Heart right ventricle (tissue), 16 donors: Measurements from ENCODE around the gene TSSC4. TPM values are rescaled to one million over a fixed set of nuclear protein-coding genes. Genes with fewer than 3 reads are reported as not detected.

Experiments
- ATAC-seq, 8 donors: fragments of 200-7000 bp; cut with Tn5 transposase; one replicate each; pipeline ENCODE4 v1.9.1; 2020; ENCODE audit warnings: mild to moderate bottlenecking in 8 of 8, moderate library complexity in 8 of 8, moderate number of reproducible peaks in 1 of 8
- DNase-seq, 2 donors: peaks; one replicate each; pipeline ENCODE4 v3.0.0-alpha.2; 2020
- H3K27ac ChIP-seq, 10 donors: fragments of 200-600 bp; sonication (generic) in 2 of 10; one replicate each; pipeline versions ENCODE4 v1.5.0 to v1.8.0; 2020 to 2022; ENCODE audit warnings: mild to moderate bottlenecking in 3 of 10
- H3K27me3 ChIP-seq, 7 donors: fragments of 200-600 bp; one replicate each; pipeline ENCODE4 v1.8.0; 2021 to 2022; ENCODE audit warnings: mild to moderate bottlenecking in 2 of 7
- H3K36me3 ChIP-seq, 9 donors: fragments of 200-600 bp; sonication (generic) in 1 of 9; one replicate each; pipeline versions ENCODE4 v1.5.0 to v1.8.0; 2020 to 2022; ENCODE audit warnings: mild to moderate bottlenecking in 2 of 9
- H3K4me1 ChIP-seq, 9 donors: fragments of 200-600 bp; sonication (generic) in 1 of 9; one replicate each; pipeline versions ENCODE4 v1.5.0 to v1.8.0; 2020 to 2022; ENCODE audit warnings: mild to moderate bottlenecking in 4 of 9
- H3K4me3 ChIP-seq, 10 donors: fragments of 200-600 bp; sonication (generic) in 2 of 10; one replicate each; pipeline versions ENCODE4 v1.5.0 to v1.8.0; 2020 to 2022; ENCODE audit warnings: mild to moderate bottlenecking in 7 of 10, moderate library complexity in 2 of 10
- H3K9me3 ChIP-seq, 11 donors: fragments of 200-600 bp in 10 of 11; sonication (generic) in 2 of 11; one replicate each; pipeline versions ENCODE4 v1.5.0 to v1.8.0; 2013 to 2022; ENCODE audit warnings: mild to moderate bottlenecking in 2 of 11, control low read depth in 1 of 11, moderate library complexity in 1 of 11
- WGBS, 2 donors: extraction: QIAGEN DNeasy Blood & Tissue Kit; methylation state at CpG; one replicate each; pipeline ENCODE4 v1.1.7; 2013; ENCODE audit warnings: inconsistent platforms in 1 of 2; 5-methylcytosine and 5-hydroxymethylcytosine counted together
- intact Hi-C, 10 donors: fragments of 100-400 bp; cut with DNase I; formaldehyde crosslinking; loops; one replicate each; pipeline versions ENCODE4 v1.11.1 to v1.14.2; 2022
- polyA plus RNA-seq, 2 donors: library from polyadenylated mRNA; stranded (reverse); fragments of 200-250 nt; gene quantifications; one replicate each; pipeline ENCODE4 v1.2.3, GENCODE V29; 2013
- total RNA-seq, 10 donors: library from RNA; stranded (reverse); fragmentation: NEBNext Ultra II Directional in 3 of 10; extraction: Animal tissue kit (Norgen Biotek cat#: 25700) in 3 of 10; gene quantifications; one replicate each; pipeline versions ENCODE4 v1.2.1 to v1.2.4, GENCODE V29; 2021 to 2023
- TF ChIP-seq, protein P1 (sequence below), 9 donors: fragments of 200-600 bp; sonication (generic) in 2 of 9; IDR thresholded peaks; one replicate each; pipeline versions ENCODE4 v1.5.0 to v1.8.0; 2021 to 2022; ENCODE audit warnings: antibody characterized with exemption in 9 of 9, mild to moderate bottlenecking in 5 of 9, moderate library complexity in 1 of 9
- donor health status: Arrhythmogenic right ventricular cardiomyopathy.
- donor health status: ischemic (EF 13 %, LVEDD 7.1; RV severe dilation, severe dysfunction).
- donor health status: healthy with polysubstance abuse.
- donor health status: DM: no; HTN: yes; CAD: no.
- donor health status: DM: no; HTN: no; CAD: no.
- donor health status: ischemic (EF 25% LVEDD 6.9; RV normal size, moderate dysfunction).
- donor health status: ischemic (EF 25% LVEDD 5.7; RV mildly dilated, moderate dysfunction).
- donor health status: healthy.
- donor health status: DM: yes; HTN: yes; CAD: no.
- donor health status: Ischemic cardiomyopathy.
- donor health status: ischemic (EF 35%, LVEDD 5.7; RV mildly dilated, moderate dysfunction).
- donor health status: nonischemic (EF 11% LVEDD 7.7; RV severe dilation, severe dysfunction).
- donor health status: DM: yes; HTN: yes; CAD: no.
- donor health status: PGD.
- donor health status: ischemic (EF 29% LVEDD 5.4; RV normal size, mild dysfunction).
- donor health status: nonischemic (EF 23%, LVEDD 6.1; RV moderate dilation, normal function).

The TSSC4 gene
- total and polyA plus RNA-seq, 12 donors, result 22.0 to 72.3 (median 30.7) TPM

GRCh38 chr11:2396471-2396870 lies 4.1 kb upstream of the TSSC4 start:
- no peak overlapping the region for H3K4me3 ChIP-seq
- H3K36me3 ChIP-seq, result peaks cover 0 to 76% (median 50%) of the 10 kb centered on the region in 9 donors
- H3K9me3 ChIP-seq, result no peaks in the 10 kb centered on the region
- no peaks in the 10 kb centered on the region for H3K27me3 ChIP-seq
- intact Hi-C loops, result loop anchor here in 1 of 10 donors (5.0 kb wide), 1 partner anchor 89 kb away; no protein-coding TSS in a partner anchor
- DNase-seq (no peak), ATAC-seq (no peak)
- 87 to 89% methylated on average over 26 of the region's 26 CpGs for WGBS, 2 donors
- H3K4me1 ChIP-seq, result peaks cover 13 to 40% (median 25%) of the 10 kb centered on the region in 9 donors
- H3K27ac ChIP-seq, result no peak overlapping the region
- TF ChIP-seq, protein P1, sequence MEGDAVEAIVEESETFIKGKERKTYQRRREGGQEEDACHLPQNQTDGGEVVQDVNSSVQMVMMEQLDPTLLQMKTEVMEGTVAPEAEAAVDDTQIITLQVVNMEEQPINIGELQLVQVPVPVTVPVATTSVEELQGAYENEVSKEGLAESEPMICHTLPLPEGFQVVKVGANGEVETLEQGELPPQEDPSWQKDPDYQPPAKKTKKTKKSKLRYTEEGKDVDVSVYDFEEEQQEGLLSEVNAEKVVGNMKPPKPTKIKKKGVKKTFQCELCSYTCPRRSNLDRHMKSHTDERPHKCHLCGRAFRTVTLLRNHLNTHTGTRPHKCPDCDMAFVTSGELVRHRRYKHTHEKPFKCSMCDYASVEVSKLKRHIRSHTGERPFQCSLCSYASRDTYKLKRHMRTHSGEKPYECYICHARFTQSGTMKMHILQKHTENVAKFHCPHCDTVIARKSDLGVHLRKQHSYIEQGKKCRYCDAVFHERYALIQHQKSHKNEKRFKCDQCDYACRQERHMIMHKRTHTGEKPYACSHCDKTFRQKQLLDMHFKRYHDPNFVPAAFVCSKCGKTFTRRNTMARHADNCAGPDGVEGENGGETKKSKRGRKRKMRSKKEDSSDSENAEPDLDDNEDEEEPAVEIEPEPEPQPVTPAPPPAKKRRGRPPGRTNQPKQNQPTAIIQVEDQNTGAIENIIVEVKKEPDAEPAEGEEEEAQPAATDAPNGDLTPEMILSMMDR (IDR thresholded peaks at IDR 0.05), result no peak

- no peak for DNase-seq
- Histone ChIP-seq H3K27me3 (no peaks in the 10 kb centered on the region), H3K27ac (no peak overlapping the region), H3K4me3 (no peak overlapping the region), H3K4me1 (peaks cover 18 to 41% (median 29%) of the 10 kb centered on the region in 9 donors), H3K9me3 (no peaks in the 10 kb centered on the region), H3K36me3 (peaks cover 0 to 71% (median 49%) of the 10 kb centered on the region in 9 donors)
- intact Hi-C loops, result loop anchor here in 1 of 10 donors (5.0 kb wide), 1 partner anchor 90 kb away; no protein-coding TSS in a partner anchor
- ATAC-seq, result no peak
- TF ChIP-seq, protein P1 (IDR thresholded peaks at IDR 0.05), result no peak
- 89 to 93% methylated on average over 12 of the region's 12 CpGs for WGBS, 2 donors
These were observed 3.5 kb upstream of the TSSC4 start for GRCh38 chr11:2397005-2397404.

- H3K4me1 ChIP-seq, result peaks cover 19 to 32% (median 27%) of the 10 kb centered on the region in 9 donors
- ATAC-seq (no peak), DNase-seq (no peak)
- TF ChIP-seq, protein P1 (IDR thresholded peaks at IDR 0.05), result peak in 2 of 9 donors; percentile 13 to 18
- intact Hi-C loops, result loop anchor here in 1 of 10 donors (5.0 kb wide), 1 partner anchor 92 kb away; no protein-coding TSS in a partner anchor
- H3K27me3 ChIP-seq, result no peaks in the 10 kb centered on the region
- no peaks in the 10 kb centered on the region for H3K9me3 ChIP-seq
- H3K27ac ChIP-seq, result peak overlapping the region in 9 of 10 donors; percentile 95 to 100 (median 98)
- peaks cover 0 to 71% (median 53%) of the 10 kb centered on the region in 9 donors for H3K36me3 ChIP-seq
- peak overlapping the region in 4 of 10 donors; percentile 73 to 97 (median 83) for H3K4me3 ChIP-seq
- WGBS, 2 donors, result 55 to 71% methylated on average over 7 of the region's 7 CpGs
These were observed 1.7 kb upstream of the TSSC4 start for GRCh38 chr11:2398664-2399355.

- peaks cover 0 to 70% (median 46%) of the 10 kb centered on the region in 9 donors for H3K36me3 ChIP-seq
- intact Hi-C loops, result loop anchor here in 6 of 10 donors (1.0 to 5.0 kb wide), 6 partner anchors 20 to 207 kb away; partner anchors contain the start of genes C11orf21 (in 1 of the 6) and TSPAN32 (in 1 of the 6)
These were observed 972 bp upstream of the TSSC4 start for GRCh38 chr11:2399488-2400068.

More at GRCh38 chr11:2399488-2400068, 972 bp upstream of the TSSC4 start:
- TF ChIP-seq, protein P1 (IDR thresholded peaks at IDR 0.05), result no peak
- ATAC-seq (peak in 4 of 8 donors; percentile 0 to 46 (median 1)), DNase-seq (no peak)
- Histone ChIP-seq H3K27me3 (no peaks in the 10 kb centered on the region), H3K4me1 (peaks cover 19 to 32% (median 27%) of the 10 kb centered on the region in 9 donors), H3K27ac (peak overlapping the region; percentile 95 to 100 (median 98)), H3K4me3 (peak overlapping the region; percentile 39 to 97 (median 73)), H3K9me3 (no peaks in the 10 kb centered on the region)
- WGBS, 2 donors, result 10 to 14% methylated on average over 23 of the region's 23 CpGs
